Activated CD4-positive, alpha-beta memory T cell treated with anti-CD3 and anti-CD28 coated beads for 36 hours (primary cell): ENCODE data around the gene MEGF11. TPM values are rescaled to one million over a fixed set of nuclear protein-coding genes. Genes with fewer than 3 reads are reported as not detected.
"Not testable (repeated sequence)": the region's sequence is repeated elsewhere in the genome, so short reads cannot be mapped to it uniquely, and the experiment has no call there.

Experiments
- CTCF ChIA-PET: fragments of 350-600 bp; sonication (Branson Sonifier 250); formaldehyde crosslinking; loops from one replicate; lab custom pipeline; 2021; ENCODE audit warnings: antibody characterized with exemption, inconsistent platforms; lab: Charles Lee
- POLR2A ChIA-PET: fragments of 350-600 bp; sonication (Branson Sonifier 250); formaldehyde crosslinking; loops from one replicate; lab custom pipeline; 2021; ENCODE audit warnings: antibody characterized with exemption; lab: Charles Lee
- DNase-seq: peaks from one replicate; pipeline ENCODE4 v3.0.0-alpha.2; 2020
- H3K27ac Mint-ChIP-seq: one replicate; pipeline ENCODE4 v1.8.0; 2021; ENCODE audit warnings: mixed read lengths
- H3K27me3 Mint-ChIP-seq: one replicate; pipeline ENCODE4 v1.8.0; 2021; ENCODE audit warnings: mixed read lengths
- H3K36me3 Mint-ChIP-seq: one replicate; pipeline ENCODE4 v1.8.0; 2021; ENCODE audit warnings: mixed read lengths
- H3K4me1 Mint-ChIP-seq: one replicate; pipeline ENCODE4 v1.8.0; 2021; ENCODE audit warnings: low read depth, mixed read lengths
- H3K4me3 Mint-ChIP-seq: one replicate; pipeline ENCODE4 v1.8.0; 2021; ENCODE audit warnings: mild to moderate bottlenecking, mixed read lengths
- H3K9me3 Mint-ChIP-seq: one replicate; pipeline ENCODE4 v1.8.0; 2021; ENCODE audit warnings: mixed read lengths
- intact Hi-C: fragments of 100-400 bp; cut with micrococcal nuclease; formaldehyde crosslinking; loops from one replicate; pipeline ENCODE4 v1.15.1; 2023
- total RNA-seq, 2 experiments: library from RNA; stranded (reverse); gene quantifications; one replicate each; pipeline ENCODE4 v1.2.3, GENCODE V29; 2021

Gene MEGF11
- total RNA-seq, 2 experiments from 2014 or later, result not detected

DNA sequence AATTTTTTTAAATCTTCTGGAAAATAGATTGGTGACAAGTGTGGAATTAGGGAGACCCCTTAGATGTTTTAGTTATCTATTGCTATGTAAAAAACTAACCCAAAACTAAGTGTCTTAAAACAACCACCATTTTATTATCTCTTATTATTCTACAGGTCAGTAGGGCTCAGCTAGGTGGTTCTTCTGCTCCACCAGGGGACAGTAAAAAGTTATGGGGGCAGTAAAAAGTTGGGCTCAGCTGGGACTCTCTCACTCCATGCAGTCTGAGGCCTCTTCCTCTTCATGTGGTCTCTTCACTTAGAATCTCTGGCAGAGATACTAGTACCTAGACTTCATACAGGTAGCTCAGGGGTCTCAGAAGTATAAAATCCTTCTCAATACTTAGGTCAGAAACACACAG is 21.8 kb upstream of the MEGF11 start:
- Mint-ChIP-seq H3K4me3 (no peak overlapping the region), H3K4me1 (no peaks in the 10 kb centered on the region), H3K36me3 (no peaks in the 10 kb centered on the region), H3K27ac (no peak overlapping the region), H3K27me3 (no peaks in the 10 kb centered on the region), H3K9me3 (no peaks in the 10 kb centered on the region)
- CTCF ChIA-PET, result no interaction called here
- POLR2A ChIA-PET, result no interaction called here
- intact Hi-C loops, result no loop called here
- no peak for DNase-seq

DNA sequence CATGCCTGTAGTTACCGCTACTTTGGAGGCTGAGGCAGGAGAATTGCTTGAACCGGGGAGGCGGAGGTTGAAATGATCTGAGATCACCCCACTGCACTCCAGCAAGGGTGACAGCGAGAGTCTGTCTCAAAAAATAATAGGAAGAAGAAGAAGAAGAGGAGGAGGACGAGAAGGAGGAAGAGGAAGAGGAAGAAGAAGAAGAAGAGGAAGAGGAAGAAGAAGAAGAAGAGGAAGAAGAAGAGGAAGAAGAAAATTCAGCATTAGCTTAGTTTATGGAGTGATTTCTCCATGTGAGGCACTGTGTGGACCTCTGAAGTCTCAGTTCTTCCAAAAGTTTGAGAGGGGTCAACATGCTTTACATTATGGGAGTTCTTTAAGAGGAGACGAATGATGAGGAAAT is 17.4 kb upstream of the MEGF11 start:
- no peaks in the 10 kb centered on the region for H3K4me1 Mint-ChIP-seq
- no peaks in the 10 kb centered on the region for H3K9me3 Mint-ChIP-seq
- no peaks in the 10 kb centered on the region for H3K36me3 Mint-ChIP-seq
- peaks cover 8% of the 10 kb centered on the region for H3K27me3 Mint-ChIP-seq
- intact Hi-C loops, result no loop called here
- no peak for DNase-seq
- POLR2A ChIA-PET, result no interaction called here
- H3K4me3 Mint-ChIP-seq, result no peak overlapping the region
- CTCF ChIA-PET, result no interaction called here
- H3K27ac Mint-ChIP-seq, result no peak overlapping the region

DNA sequence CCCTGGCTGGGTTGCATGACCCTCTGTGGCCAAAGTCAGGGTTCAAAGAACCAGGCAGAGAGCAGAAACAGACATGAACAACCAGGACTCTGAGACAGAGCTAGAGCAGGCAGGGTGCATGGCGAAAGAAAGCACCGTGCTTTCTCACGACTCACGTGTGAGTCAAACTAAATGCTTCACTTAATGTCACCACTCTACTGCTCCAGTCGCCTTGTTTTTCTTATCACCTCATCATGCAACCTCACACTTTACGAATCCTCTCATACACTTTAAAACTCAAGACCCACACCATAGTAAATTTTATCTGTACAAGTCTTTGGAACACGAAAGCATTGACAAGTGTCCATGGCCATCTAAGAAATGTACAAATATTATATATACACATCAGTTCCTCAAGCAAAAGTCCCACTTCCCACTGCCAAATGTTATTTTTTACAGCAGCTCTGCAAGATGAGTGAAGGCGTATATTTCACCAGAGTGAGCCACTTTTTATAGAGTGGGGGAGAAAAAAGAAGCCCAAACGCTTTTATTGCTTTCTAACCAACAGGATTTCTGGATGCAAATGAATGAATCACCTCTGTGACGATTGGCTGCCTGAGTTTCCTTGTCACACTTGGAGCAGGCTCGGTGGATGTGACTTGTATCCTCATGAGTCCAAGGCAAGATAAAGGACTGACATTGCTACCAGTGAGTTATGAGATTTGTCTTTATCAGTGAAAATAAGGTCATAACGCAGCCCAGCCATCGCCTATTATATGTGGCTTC is 16.0 kb upstream of the MEGF11 start:
- H3K4me1 Mint-ChIP-seq, result no peaks in the 10 kb centered on the region
- intact Hi-C loops, result no loop called here
- CTCF ChIA-PET, result interaction anchor here (1.1 kb wide), 1 partner anchor 18 kb away, joined by 3 read pairs; no protein-coding TSS in a partner anchor

DNA sequence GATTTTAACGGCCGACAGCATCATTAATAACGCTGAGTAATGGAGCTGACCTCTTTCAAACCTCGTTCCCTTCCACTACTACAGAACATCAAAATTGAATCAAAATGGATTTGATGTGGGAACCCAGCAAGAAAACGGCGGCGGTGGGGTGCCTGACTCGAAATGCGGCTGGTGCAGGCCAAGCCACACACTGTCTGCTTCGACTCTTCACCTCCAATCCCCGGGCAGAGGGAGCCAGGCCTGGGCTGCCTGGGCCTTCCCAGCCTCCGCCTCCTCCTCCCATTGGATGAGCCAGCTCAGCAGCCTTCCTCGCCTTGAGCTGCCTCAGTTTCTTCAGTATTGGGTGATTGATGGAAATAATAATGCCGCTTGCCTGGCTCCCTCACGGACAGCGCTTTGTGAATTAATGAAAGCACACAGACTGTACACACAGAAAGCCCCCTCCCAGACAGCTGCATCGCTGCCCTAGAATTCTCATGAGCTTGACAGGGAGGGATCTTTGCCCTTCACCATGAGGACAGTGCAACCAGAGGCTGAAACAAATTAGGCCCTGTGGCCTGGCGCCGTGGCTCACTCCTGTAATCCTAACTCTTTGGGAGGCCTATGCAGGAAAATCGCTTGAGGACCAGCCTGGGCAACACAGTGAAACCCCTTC is 11.4 kb upstream of the MEGF11 start:
- CTCF ChIA-PET, result no interaction called here
- Mint-ChIP-seq H3K9me3 (peaks cover 11% of the 10 kb centered on the region), H3K36me3 (peaks cover 2% of the 10 kb centered on the region), H3K4me3 (no peak overlapping the region), H3K27ac (no peak overlapping the region), H3K4me1 (no peaks in the 10 kb centered on the region), H3K27me3 (peaks cover 24% of the 10 kb centered on the region)
- POLR2A ChIA-PET, result no interaction called here
- DNase-seq, result no peak
- intact Hi-C loops, result no loop called here

More for the DNA sequence above, 16.0 kb upstream of the MEGF11 start:
- Mint-ChIP-seq H3K4me3 (no peak overlapping the region), H3K36me3 (no peaks in the 10 kb centered on the region), H3K9me3 (no peaks in the 10 kb centered on the region), H3K27me3 (peaks cover 8% of the 10 kb centered on the region), H3K27ac (no peak overlapping the region)
- POLR2A ChIA-PET, result no interaction called here
- no peak for DNase-seq

DNA sequence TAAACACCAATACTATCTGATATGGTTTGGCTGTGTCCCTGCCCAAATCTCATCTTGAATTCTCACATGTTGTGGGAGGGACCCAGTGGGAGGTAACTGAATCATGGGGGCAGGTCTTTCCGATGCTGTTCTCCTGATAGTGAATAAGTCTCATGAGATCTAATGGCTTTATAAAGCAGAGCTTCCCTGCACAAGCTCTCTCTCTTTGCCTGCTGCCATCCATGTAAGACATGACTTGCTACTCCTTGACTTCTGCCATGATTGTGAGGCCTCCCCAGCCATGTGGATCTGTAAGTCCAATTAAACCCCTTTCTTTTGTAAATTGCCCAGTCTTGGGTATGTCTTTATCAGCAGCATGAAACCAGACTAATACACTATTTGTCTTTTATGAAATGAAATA is 9.3 kb upstream of the MEGF11 start:
- H3K36me3 Mint-ChIP-seq, POLR2A ChIA-PET, intact Hi-C loops, DNase-seq, H3K27ac Mint-ChIP-seq, H3K4me1 Mint-ChIP-seq, CTCF ChIA-PET, H3K4me3 Mint-ChIP-seq: not testable (repeated sequence)
- Mint-ChIP-seq H3K27me3 (peaks cover 23% of the 10 kb centered on the region), H3K9me3 (peaks cover 11% of the 10 kb centered on the region)

DNA sequence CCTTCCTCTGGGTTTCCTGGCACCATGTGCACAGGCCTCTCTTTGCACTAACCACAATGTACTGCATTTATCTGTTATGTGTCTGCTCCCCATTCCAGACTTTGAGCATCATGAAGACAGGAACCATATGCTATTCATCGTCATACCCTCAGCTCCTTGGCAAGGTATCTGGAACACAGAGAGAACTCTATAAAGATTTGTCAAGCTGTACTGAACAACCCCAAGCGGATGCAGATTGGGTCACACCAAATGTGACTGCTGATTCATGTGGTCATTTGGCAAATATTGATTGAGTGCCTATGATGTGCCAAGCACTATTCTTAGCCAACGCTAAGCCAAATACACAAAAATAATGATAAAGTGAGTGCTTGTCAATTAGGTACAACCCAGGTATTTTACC is 7.5 kb upstream of the MEGF11 start:
- H3K27me3 Mint-ChIP-seq, result peaks cover 22% of the 10 kb centered on the region
- peaks cover 11% of the 10 kb centered on the region for H3K9me3 Mint-ChIP-seq
- ChIA-PET POLR2A (no interaction called here), CTCF (no interaction called here)
- intact Hi-C loops, result no loop called here
- no peaks in the 10 kb centered on the region for H3K4me1 Mint-ChIP-seq
- H3K36me3 Mint-ChIP-seq, result peaks cover 2% of the 10 kb centered on the region
- no peak for DNase-seq
- no peak overlapping the region for H3K4me3 Mint-ChIP-seq
- H3K27ac Mint-ChIP-seq, result no peak overlapping the region

DNA sequence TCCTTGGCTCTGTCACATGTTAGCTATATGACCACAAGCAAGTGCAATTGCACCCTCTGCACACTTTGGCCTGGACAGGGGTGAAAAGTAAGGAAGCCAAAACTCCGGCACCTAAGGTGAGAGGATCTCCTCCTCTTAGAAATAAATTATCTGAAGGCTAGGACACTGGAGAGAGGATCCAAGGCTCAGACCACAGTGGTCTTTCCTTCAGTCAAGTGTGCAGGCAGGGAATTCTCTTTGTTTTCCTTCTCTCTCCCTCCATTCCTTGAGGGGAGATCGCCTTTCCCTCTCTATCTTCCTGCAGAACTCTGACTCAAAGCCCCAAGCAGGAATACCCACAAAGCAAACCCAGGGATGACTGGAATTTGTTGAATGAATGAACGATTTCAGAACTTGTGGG is 3.1 kb upstream of the MEGF11 start:
- no peak overlapping the region for H3K4me3 Mint-ChIP-seq
- no peaks in the 10 kb centered on the region for H3K9me3 Mint-ChIP-seq
- H3K27ac Mint-ChIP-seq, result no peak overlapping the region
- H3K4me1 Mint-ChIP-seq, result peaks cover 9% of the 10 kb centered on the region
- peaks cover 40% of the 10 kb centered on the region for H3K27me3 Mint-ChIP-seq
- intact Hi-C loops, result no loop called here
- H3K36me3 Mint-ChIP-seq, result no peaks in the 10 kb centered on the region
- DNase-seq, result no peak
- CTCF ChIA-PET, result no interaction called here
- POLR2A ChIA-PET, result interaction anchor here (0.6 kb wide), 1 partner anchor 315 kb away, joined by 3 read pairs; no protein-coding TSS in a partner anchor

DNA sequence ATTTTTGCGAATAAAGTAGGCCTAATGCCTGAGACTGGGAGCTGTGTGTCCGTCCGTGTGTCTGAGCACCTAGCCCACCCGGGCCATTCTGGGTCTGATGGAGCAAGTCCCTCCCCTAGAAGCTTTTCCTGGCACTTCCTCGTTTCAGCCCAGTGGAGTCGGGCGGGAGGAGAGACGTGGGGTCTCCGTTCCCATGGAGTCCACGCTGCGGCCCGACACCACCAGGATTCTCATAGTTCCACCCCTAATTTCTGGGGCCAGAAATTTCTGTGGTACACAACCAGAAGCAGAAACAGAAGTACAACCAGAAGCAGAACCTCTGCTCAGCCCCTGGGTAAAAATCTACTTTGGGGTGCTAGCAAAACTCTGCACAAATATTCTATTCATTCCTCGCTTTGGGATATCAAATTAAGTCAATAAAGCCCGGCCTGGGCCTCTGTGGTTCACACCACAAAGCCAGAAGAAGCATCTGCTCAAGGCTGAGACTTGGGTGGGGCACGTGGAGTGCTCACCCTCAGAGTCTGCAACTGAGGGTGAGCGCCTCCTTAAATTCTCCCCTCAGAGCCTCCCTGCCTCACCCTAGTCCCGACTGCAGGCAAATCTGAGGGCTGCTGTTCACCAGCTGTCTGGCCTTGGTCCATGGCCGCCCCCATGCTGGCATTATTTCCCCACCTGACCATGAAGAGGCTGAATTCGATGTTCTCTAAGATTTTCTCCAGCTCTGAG is 1.6 kb upstream of the MEGF11 start:
- H3K9me3 Mint-ChIP-seq, result no peaks in the 10 kb centered on the region
- H3K27me3 Mint-ChIP-seq, result peaks cover 51% of the 10 kb centered on the region
- CTCF ChIA-PET, result no interaction called here
- H3K4me3 Mint-ChIP-seq, result no peak overlapping the region
- intact Hi-C loops, result loop anchor here (5.0 kb wide), 2 partner anchors 32 to 242 kb away; partner anchors contain the start of gene SNAPC5
- peaks cover 9% of the 10 kb centered on the region for H3K4me1 Mint-ChIP-seq
- POLR2A ChIA-PET, result interaction anchor here (0.5 kb wide), 1 partner anchor 41 kb away, joined by 3 read pairs; no protein-coding TSS in a partner anchor
- no peak for DNase-seq
- no peak overlapping the region for H3K27ac Mint-ChIP-seq
- H3K36me3 Mint-ChIP-seq, result no peaks in the 10 kb centered on the region

DNA sequence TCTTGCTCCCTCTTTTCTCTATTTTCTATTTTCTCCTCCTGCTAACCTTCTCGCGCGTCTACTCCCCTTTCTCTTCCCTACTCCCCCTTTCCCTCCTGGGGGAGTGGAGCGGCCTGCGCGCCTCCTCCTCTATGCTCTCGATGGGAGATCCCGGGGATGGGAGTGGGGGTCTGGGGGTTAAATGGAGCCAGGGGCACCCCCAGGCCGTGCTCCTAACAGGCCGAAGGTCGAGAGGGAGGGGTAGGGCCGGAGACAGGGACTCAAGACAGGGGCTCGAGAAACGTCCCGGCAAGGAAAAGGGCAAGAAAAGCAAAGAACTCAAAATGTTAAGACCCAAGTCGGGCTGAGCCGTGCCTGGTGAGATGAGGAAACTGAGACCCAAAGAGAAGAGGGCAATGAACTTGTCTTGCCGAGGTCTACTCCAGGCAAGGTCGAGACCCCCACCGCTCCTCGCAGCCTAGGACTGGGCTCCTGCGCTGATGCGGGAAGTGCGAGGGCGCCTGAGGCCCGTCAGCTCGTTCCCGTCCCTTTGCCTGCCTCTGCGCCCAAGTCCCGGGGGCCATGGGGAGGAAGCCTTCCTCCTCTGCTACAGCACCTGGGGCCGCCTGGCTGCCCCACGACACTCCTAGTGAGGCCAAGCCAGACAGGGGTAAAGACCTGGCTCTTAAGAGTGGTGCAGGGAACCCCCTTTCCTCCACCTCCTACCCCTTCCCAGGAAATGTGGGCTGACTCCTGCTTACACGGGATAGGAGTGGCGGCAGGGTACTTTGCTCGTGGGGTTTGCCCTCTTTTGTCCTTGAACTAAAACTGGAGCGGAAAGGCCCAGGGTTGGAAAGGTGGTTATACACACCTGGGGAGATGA is 770 bp upstream of the MEGF11 start:
- H3K9me3 Mint-ChIP-seq, result no peaks in the 10 kb centered on the region
- no peak for DNase-seq
- no peaks in the 10 kb centered on the region for H3K36me3 Mint-ChIP-seq
- peaks cover 9% of the 10 kb centered on the region for H3K4me1 Mint-ChIP-seq
- peak overlapping the region; percentile 67 for H3K4me3 Mint-ChIP-seq
- CTCF ChIA-PET, result no interaction called here
- intact Hi-C loops, result loop anchor here (5.0 kb wide), 2 partner anchors 33 to 243 kb away; partner anchors contain the start of gene SNAPC5
- POLR2A ChIA-PET, result interaction anchor here (0.5 to 0.9 kb wide), 2 partner anchors 42 to 254 kb away, joined by 3 read pairs; no protein-coding TSS in a partner anchor
- no peak overlapping the region for H3K27ac Mint-ChIP-seq
- H3K27me3 Mint-ChIP-seq, result peaks cover 56% of the 10 kb centered on the region

DNA sequence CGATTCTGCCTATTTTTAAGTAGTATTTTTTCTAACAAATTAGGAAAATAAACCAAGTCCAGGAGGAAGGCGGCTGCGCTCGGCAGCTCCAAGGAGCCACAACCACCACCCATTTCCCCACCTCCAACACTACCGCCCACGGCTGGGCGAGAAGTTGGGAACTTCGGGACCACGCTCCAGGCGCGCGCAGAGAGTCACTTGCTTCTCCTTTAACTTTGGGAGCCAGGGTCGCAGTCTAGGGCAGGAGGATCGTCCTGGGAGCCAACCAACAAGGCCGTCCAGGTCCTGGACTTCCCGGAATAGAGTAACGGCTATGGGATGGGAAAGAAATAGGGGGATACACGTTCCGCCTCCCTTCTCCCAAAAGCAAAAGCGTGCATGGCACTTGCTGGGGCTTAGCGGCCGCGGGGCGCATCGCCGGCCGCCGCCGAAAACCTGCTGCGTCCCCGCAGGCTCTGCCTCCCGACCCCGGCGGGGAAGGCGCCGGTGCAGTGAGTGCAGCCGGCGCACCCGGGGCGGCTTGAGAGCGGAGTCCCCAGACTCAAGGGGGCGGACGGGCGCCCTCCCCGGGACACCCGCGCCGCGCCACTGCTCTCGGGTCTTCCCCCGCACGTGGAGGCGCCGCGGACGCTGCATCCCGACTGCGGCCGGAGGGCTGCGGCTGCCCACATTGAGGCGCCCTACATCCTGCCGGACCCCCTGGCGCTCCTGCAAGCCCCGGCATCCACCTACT is 699 bp downstream of the MEGF11 start:
- Mint-ChIP-seq H3K9me3 (no peaks in the 10 kb centered on the region), H3K4me1 (peaks cover 9% of the 10 kb centered on the region), H3K27ac (no peak overlapping the region), H3K27me3 (peaks cover 58% of the 10 kb centered on the region), H3K36me3 (no peaks in the 10 kb centered on the region), H3K4me3 (peak overlapping the region; percentile 60)
- ChIA-PET POLR2A (no interaction called here), CTCF (interaction anchor here (0.8 to 1.6 kb wide), 3 partner anchors 35 to 38 kb away, joined by 3 to 9 read pairs (median 5); no protein-coding TSS in a partner anchor)
- intact Hi-C loops, result loop anchor here (5.0 kb wide), 2 partner anchors 34 to 244 kb away; partner anchors contain the start of gene SNAPC5
- peak; percentile 27 for DNase-seq
